Smooth muscle cell (in vitro differentiated cells): Measurements from ENCODE around the gene NDN. TPM values are rescaled to one million over a fixed set of nuclear protein-coding genes. Genes with fewer than 3 reads are reported as not detected.
"Not testable (repeated sequence)": the region's sequence is repeated elsewhere in the genome, so short reads cannot be mapped to it uniquely, and the experiment has no call there.

ENCODE experiments used
- DNase-seq: peaks from one replicate; lab custom pipeline; 2025; ENCODE audit not compliant: unreplicated experiment; lab: John Stamatoyannopoulos, UW
- H2AFZ ChIP-seq: fragments of 200-600 bp; sonication (generic); 2 replicates; pipeline ENCODE4 v1.6.0; 2016; ENCODE audit warnings: antibody characterized with exemption, low read depth, mild to moderate bottlenecking
- H3F3A ChIP-seq: fragments of 200-600 bp; sonication (generic); 2 replicates; pipeline ENCODE4 v1.6.0; 2017; ENCODE audit warnings: antibody characterized with exemption, low read depth
- H3K27ac ChIP-seq: fragments of 200-600 bp; sonication (generic); 2 replicates; pipeline ENCODE4 v1.5.1; 2016; ENCODE audit warnings: low read depth, mild to moderate bottlenecking
- H3K27me3 ChIP-seq: fragments of 200-600 bp; sonication (generic); 2 replicates; pipeline ENCODE4 v1.6.1; 2016; ENCODE audit warnings: low read depth, mild to moderate bottlenecking
- H3K36me3 ChIP-seq: fragments of 200-600 bp; sonication (generic); 2 replicates; pipeline ENCODE4 v1.5.1; 2016; ENCODE audit warnings: low read depth
- H3K4me1 ChIP-seq: fragments of 200-600 bp; sonication (generic); 2 replicates; pipeline ENCODE4 v1.5.1; 2016; ENCODE audit warnings: low read depth
- H3K4me2 ChIP-seq: fragments of 200-600 bp; sonication (generic); 2 replicates; pipeline ENCODE4 v1.6.0; 2016; ENCODE audit warnings: mild to moderate bottlenecking
- H3K4me3 ChIP-seq: fragments of 200-600 bp; sonication (generic); 2 replicates; pipeline ENCODE4 v1.5.1; 2016; ENCODE audit warnings: mild to moderate bottlenecking
- H3K79me2 ChIP-seq: fragments of 200-600 bp; sonication (generic); 2 replicates; pipeline ENCODE4 v1.6.0; 2016; ENCODE audit warnings: low read depth, mild to moderate bottlenecking
- H3K9ac ChIP-seq: fragments of 200-600 bp; sonication (generic); 2 replicates; pipeline ENCODE4 v1.6.0; 2016; ENCODE audit warnings: low read depth
- H3K9me3 ChIP-seq: fragments of 200-600 bp; sonication (generic); replicated peaks from 2 replicates; pipeline ENCODE4 v1.5.1; 2016; ENCODE audit warnings: low read depth
- H4K20me1 ChIP-seq: fragments of 200-600 bp; sonication (generic); 2 replicates; pipeline ENCODE4 v1.6.0; 2016; ENCODE audit warnings: low read depth
- WGBS: methylation state at CpG from one replicate; pipeline ENCODE4 v1.1.7; 2016; ENCODE audit warnings: low lambda C conversion rate; 5-methylcytosine and 5-hydroxymethylcytosine counted together
- polyA plus RNA-seq: library from polyadenylated mRNA; unstranded; fragments of >200 nt; fragmentation: Nextera tagmentation; extraction: Ambion mirVana; gene quantifications from 2 replicates; pipeline ENCODE4 v1.2.1, GENCODE V29; 2016
- total RNA-seq: library from RNA; depleted of rRNA; stranded (reverse); fragments of >200 nt; gene quantifications from 2 replicates; pipeline ENCODE4 v1.2.3, GENCODE V29; 2014
- TF ChIP-seq, protein P1 (sequence below): fragments of 200-600 bp; sonication (generic); IDR thresholded peaks from 2 replicates; pipeline ENCODE4 v1.5.1; 2017; ENCODE audit warnings: borderline replicate concordance, mild to moderate bottlenecking, antibody characterized with exemption; ENCODE audit not compliant: insufficient read depth, poor library complexity, severe bottlenecking

Gene NDN
- total RNA-seq (114 and 118 TPM in 2 replicates), polyA plus RNA-seq (139 and 158 TPM in 2 replicates)

GRCh38 chr15:23687143-23687470, at the start of gene NDN:
NDN (minus strand) TSS chr15:23687305; CDS start chr15:23687217, 88 bp downstream.
- TF ChIP-seq, protein P1, sequence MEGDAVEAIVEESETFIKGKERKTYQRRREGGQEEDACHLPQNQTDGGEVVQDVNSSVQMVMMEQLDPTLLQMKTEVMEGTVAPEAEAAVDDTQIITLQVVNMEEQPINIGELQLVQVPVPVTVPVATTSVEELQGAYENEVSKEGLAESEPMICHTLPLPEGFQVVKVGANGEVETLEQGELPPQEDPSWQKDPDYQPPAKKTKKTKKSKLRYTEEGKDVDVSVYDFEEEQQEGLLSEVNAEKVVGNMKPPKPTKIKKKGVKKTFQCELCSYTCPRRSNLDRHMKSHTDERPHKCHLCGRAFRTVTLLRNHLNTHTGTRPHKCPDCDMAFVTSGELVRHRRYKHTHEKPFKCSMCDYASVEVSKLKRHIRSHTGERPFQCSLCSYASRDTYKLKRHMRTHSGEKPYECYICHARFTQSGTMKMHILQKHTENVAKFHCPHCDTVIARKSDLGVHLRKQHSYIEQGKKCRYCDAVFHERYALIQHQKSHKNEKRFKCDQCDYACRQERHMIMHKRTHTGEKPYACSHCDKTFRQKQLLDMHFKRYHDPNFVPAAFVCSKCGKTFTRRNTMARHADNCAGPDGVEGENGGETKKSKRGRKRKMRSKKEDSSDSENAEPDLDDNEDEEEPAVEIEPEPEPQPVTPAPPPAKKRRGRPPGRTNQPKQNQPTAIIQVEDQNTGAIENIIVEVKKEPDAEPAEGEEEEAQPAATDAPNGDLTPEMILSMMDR: no peak
- Histone ChIP-seq H3K27ac (no peak within 1 kb of the TSS), H3K36me3 (no peaks in the 10 kb centered on the region), H3K4me1 (peaks cover 7% of the 10 kb centered on the region), H3K27me3 (no peaks in the 10 kb centered on the region), H2AFZ (peak within 1 kb of the TSS; percentile 24), H3K4me3 (peak within 1 kb of the TSS; percentile 62), H3K9me3 (no peaks in the 10 kb centered on the region), H3K79me2 (peaks cover 5% of the 10 kb centered on the region), H3K9ac (no peak within 1 kb of the TSS), H3K4me2 (peak within 1 kb of the TSS; percentile 85), H3F3A (no peaks in the 10 kb centered on the region), H4K20me1 (peaks cover 10% of the 10 kb centered on the region)
- WGBS: 20% methylated on average over 10 of the region's 38 CpGs
- DNase-seq: no peak

GRCh38 chr15:23736033-23736673, 49.0 kb upstream of the NDN start:
- H4K20me1 ChIP-seq: no peaks in the 10 kb centered on the region
- H3K9me3 ChIP-seq: no peaks in the 10 kb centered on the region
- no peak overlapping the region for H3K4me3 ChIP-seq
- WGBS: 70% methylated on average over 5 of the region's 5 CpGs
- DNase-seq: no peak
- no peak overlapping the region for H3K4me2 ChIP-seq
- TF ChIP-seq, protein P1: no peak
- H3K27ac ChIP-seq: no peak overlapping the region
- H3F3A ChIP-seq: no peaks in the 10 kb centered on the region
- no peaks in the 10 kb centered on the region for H3K79me2 ChIP-seq
- no peaks in the 10 kb centered on the region for H3K27me3 ChIP-seq
- no peak overlapping the region for H3K9ac ChIP-seq
- H3K36me3 ChIP-seq: no peaks in the 10 kb centered on the region
- H2AFZ ChIP-seq: no peak overlapping the region
- no peaks in the 10 kb centered on the region for H3K4me1 ChIP-seq

DNA sequence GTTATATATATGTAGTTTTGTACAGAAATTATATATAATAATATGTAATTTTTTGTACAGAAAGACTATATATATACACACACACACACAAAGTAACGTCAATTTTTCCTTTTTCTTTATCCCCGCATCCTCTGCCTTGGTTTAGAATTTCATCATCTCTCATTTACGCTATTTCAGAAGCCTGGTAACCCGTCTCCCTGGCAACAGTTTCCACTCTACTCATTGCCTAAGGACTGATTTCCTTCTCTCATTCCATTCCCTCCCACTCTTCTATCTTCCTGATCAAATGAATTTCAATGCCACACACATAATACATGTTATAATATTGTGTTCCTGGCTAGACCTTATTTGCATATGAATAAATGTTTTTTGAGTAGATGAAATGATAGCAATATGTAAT, 47.8 kb upstream of the NDN start:
- H3K4me1 ChIP-seq: no peaks in the 10 kb centered on the region
- no peak overlapping the region for H3K4me2 ChIP-seq
- no peak overlapping the region for H3K27ac ChIP-seq
- no peak overlapping the region for H3K9ac ChIP-seq
- no peaks in the 10 kb centered on the region for H3F3A ChIP-seq
- 75% methylated on average over 4 of the region's 4 CpGs for WGBS
- DNase-seq: no peak
- H2AFZ ChIP-seq: no peak overlapping the region
- H3K9me3 ChIP-seq: no peaks in the 10 kb centered on the region
- no peaks in the 10 kb centered on the region for H3K79me2 ChIP-seq
- H3K36me3 ChIP-seq: no peaks in the 10 kb centered on the region
- H3K4me3 ChIP-seq: no peak overlapping the region
- TF ChIP-seq, protein P1: no peak
- H3K27me3 ChIP-seq: no peaks in the 10 kb centered on the region
- no peaks in the 10 kb centered on the region for H4K20me1 ChIP-seq

DNA sequence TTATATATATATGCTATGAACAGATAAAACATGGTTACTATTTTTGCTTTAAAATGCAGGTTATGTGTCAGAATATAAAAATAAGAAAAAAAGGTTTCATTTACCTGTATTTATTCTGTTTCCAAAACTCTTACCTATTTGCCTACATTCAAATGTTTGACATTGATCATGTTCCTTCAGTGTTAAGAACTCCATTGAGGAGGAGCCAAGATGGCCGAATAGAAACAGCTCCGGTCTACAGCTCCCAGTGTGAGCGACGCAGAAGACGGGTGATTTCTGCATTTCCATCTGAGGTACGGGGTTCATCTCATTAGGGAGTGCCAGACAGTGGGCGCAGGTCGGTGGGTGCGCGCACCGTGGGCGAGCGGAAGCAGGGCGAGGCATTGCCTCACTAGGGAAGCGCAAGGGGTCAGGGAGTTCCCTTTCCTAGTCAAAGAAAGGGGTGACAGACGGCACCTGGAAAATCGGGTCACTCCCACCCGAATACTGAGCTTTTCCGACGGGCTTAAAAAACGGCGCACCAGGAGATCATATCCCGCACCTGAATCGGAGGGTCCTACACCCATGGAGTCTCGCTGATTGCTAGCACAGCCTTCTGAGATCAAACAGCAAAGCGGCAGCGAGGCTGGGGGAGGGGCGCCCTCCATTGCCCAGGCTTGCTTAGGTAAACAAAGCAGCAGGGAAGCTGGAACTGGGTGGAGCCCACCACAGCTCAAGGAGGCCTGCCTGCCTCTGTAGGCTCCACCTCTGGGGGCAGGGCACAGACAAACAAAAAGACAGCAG, 27.0 kb upstream of the NDN start:
- not testable (repeated sequence) for H4K20me1 ChIP-seq, H3K79me2 ChIP-seq, H3K27ac ChIP-seq, H3K4me1 ChIP-seq, H3K9ac ChIP-seq, H3K9me3 ChIP-seq, H2AFZ ChIP-seq, DNase-seq, H3K27me3 ChIP-seq, H3F3A ChIP-seq, H3K36me3 ChIP-seq
- WGBS: 71% methylated on average over 28 of the region's 28 CpGs
- H3K4me3 ChIP-seq: peak overlapping the region; percentile 26
- peak overlapping the region; percentile 9 for H3K4me2 ChIP-seq
